Panc1 (cell line): ENCODE measurements around the gene CHDH. TPM values are rescaled to one million over a fixed set of nuclear protein-coding genes. Genes with fewer than 3 reads are reported as not detected.

ENCODE experiments used
- ATAC-seq: fragments of 200-7000 bp; cut with Tn5 transposase; 2 replicates; pipeline ENCODE4 v1.9.1; 2020; ENCODE audit warnings: mild to moderate bottlenecking, moderate library complexity
- BruUV-seq: library from RNA; stranded (reverse); fragments of 400-500 nt; replicated peaks from 2 replicates; lab custom pipeline; 2021; lab: Mats Ljungman, UMichigan
- CTCF ChIA-PET: fragments of 300-600 bp; sonication (Branson Sonifier 250); formaldehyde crosslinking; loops from one replicate; lab custom pipeline; 2022; ENCODE audit warnings: antibody characterized with exemption; lab: Charles Lee
- POLR2A ChIA-PET: fragments of 300-600 bp; sonication (Branson Sonifier 250); formaldehyde crosslinking; loops from one replicate; lab custom pipeline; 2022; ENCODE audit warnings: antibody characterized with exemption; lab: Charles Lee
- DNase-seq: peaks from one replicate; pipeline ENCODE4 v3.0.0-alpha.2; 2010; ENCODE audit warnings: low read depth, low spot score
- H3K27ac ChIP-seq: 2 replicates; pipeline ENCODE4 v1.5.1; 2011; ENCODE audit warnings: mild to moderate bottlenecking, low read length, inconsistent platforms
- H3K27me3 ChIP-seq: fragments of 200-500 bp; sonication (Bioruptor generic); 2 replicates; pipeline ENCODE4 v1.6.0; 2014; ENCODE audit warnings: low read length, inconsistent platforms; ENCODE audit not compliant: control insufficient read depth, insufficient read depth
- H3K36me3 ChIP-seq: fragments of 200-500 bp; sonication (Bioruptor generic); 2 replicates; pipeline ENCODE4 v1.5.1; 2014; ENCODE audit warnings: inconsistent platforms, mild to moderate bottlenecking, low read length, moderate library complexity; ENCODE audit not compliant: control insufficient read depth, insufficient read depth
- H3K4me1 ChIP-seq: 2 replicates; pipeline ENCODE4 v1.5.1; 2011; ENCODE audit warnings: inconsistent platforms, mild to moderate bottlenecking, low read length, moderate library complexity; ENCODE audit not compliant: control insufficient read depth, insufficient read depth
- H3K4me3 ChIP-seq, 2 experiments: 2 replicates each; pipeline ENCODE4 v1.5.1; 2011 to 2012; ENCODE audit warnings: low read depth in 2 of 2, low read length in 2 of 2, mild to moderate bottlenecking in 2 of 2, inconsistent platforms in 1 of 2, moderate library complexity in 1 of 2
- H3K9me3 ChIP-seq: fragments of 200-500 bp; sonication (Bioruptor generic); 2 replicates; pipeline ENCODE4 v1.5.1; 2014; ENCODE audit warnings: low read depth, mild to moderate bottlenecking, inconsistent platforms, low read length, moderate library complexity; ENCODE audit not compliant: control insufficient read depth, insufficient read depth
- POLR2AphosphoS5 ChIP-seq: IDR thresholded peaks from 2 replicates; pipeline ENCODE4 v1.6.1; 2012; ENCODE audit warnings: mild to moderate bottlenecking, low read depth, low read length, moderate library complexity
- SIN3A ChIP-seq: IDR thresholded peaks from 2 replicates; pipeline ENCODE4 v1.6.1; 2012; ENCODE audit warnings: low read depth, mild to moderate bottlenecking, low read length, moderate library complexity, borderline replicate concordance; ENCODE audit not compliant: insufficient read depth
- TCF7L2 ChIP-seq: IDR thresholded peaks from 2 replicates; pipeline ENCODE4 v1.6.1; 2011; ENCODE audit warnings: mild to moderate bottlenecking, low read depth, low read length, inconsistent platforms
- in situ Hi-C: cut with HindIII; loops from 2 replicates; pipeline ENCODE4 v1.10.0; 2016; ENCODE audit warnings: low sequenced_read_pairs, low pct_unique_long_range_greater_than_20kb
- intact Hi-C: fragments of 100-400 bp; cut with micrococcal nuclease; formaldehyde crosslinking; loops from one replicate; pipeline ENCODE4 v1.10.0; 2022; ENCODE audit not compliant: unreplicated experiment
- total RNA-seq: library from RNA; stranded (reverse); gene quantifications from one replicate; pipeline ENCODE4 v1.2.1, GENCODE V29; 2021; ENCODE audit not compliant: unreplicated experiment
- TF ChIP-seq, protein P1 (sequence below): fragments of 450-650 bp; IDR thresholded peaks from 2 replicates; pipeline ENCODE4 v1.5.1; 2017; ENCODE audit warnings: mild to moderate bottlenecking
- TF ChIP-seq, protein P2 (sequence below), 2 experiments: IDR thresholded peaks; 2 replicates each; pipeline ENCODE4 v1.6.1; 2011 to 2012; ENCODE audit warnings: low read depth in 2 of 2, control low read depth in 1 of 2, low read length in 1 of 2, mild to moderate bottlenecking in 1 of 2, moderate library complexity in 1 of 2; ENCODE audit not compliant: insufficient read depth in 1 of 2

CHDH gene
- total RNA-seq, 1 experiment from 2014 or later = 24.1 TPM

DNA sequence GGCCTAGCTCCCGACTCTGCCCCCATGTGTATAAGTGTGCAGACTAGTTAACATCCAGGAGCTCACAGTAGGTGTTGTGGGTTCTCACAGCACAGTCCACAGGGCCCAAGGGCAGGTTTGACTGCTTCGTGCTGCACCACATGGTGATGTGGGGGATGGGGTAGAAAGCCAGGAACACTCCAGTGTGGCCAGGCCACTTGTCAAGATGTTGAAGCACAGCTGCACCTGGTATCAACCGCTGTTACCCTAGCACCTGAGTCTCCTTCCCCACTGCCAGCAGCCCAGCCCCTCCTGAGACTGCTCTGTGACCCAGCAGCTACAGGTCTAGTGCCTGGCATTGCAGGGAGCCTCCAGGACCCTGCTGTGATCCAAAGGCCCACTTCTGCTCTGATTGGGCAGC lies 53.4 kb downstream of the CHDH start:
- Histone ChIP-seq H3K27ac (no peak overlapping the region), H3K9me3 (no peaks in the 10 kb centered on the region), H3K36me3 (no peaks in the 10 kb centered on the region), H3K27me3 (no peaks in the 10 kb centered on the region), H3K4me3 (no peak overlapping the region), H3K4me1 (no peaks in the 10 kb centered on the region)
- ChIA-PET CTCF (no interaction called here), POLR2A (no interaction called here)
- BruUV-seq = no TSS peak
- intact Hi-C loops = no loop called here
- ATAC-seq (no peak), DNase-seq (no peak)
- TF ChIP-seq SIN3A = no peak
- no peak for TF ChIP-seq POLR2AphosphoS5
- TF ChIP-seq TCF7L2 = no peak
- TF ChIP-seq, protein P1, sequence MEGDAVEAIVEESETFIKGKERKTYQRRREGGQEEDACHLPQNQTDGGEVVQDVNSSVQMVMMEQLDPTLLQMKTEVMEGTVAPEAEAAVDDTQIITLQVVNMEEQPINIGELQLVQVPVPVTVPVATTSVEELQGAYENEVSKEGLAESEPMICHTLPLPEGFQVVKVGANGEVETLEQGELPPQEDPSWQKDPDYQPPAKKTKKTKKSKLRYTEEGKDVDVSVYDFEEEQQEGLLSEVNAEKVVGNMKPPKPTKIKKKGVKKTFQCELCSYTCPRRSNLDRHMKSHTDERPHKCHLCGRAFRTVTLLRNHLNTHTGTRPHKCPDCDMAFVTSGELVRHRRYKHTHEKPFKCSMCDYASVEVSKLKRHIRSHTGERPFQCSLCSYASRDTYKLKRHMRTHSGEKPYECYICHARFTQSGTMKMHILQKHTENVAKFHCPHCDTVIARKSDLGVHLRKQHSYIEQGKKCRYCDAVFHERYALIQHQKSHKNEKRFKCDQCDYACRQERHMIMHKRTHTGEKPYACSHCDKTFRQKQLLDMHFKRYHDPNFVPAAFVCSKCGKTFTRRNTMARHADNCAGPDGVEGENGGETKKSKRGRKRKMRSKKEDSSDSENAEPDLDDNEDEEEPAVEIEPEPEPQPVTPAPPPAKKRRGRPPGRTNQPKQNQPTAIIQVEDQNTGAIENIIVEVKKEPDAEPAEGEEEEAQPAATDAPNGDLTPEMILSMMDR = no peak
- TF ChIP-seq, protein P2, sequence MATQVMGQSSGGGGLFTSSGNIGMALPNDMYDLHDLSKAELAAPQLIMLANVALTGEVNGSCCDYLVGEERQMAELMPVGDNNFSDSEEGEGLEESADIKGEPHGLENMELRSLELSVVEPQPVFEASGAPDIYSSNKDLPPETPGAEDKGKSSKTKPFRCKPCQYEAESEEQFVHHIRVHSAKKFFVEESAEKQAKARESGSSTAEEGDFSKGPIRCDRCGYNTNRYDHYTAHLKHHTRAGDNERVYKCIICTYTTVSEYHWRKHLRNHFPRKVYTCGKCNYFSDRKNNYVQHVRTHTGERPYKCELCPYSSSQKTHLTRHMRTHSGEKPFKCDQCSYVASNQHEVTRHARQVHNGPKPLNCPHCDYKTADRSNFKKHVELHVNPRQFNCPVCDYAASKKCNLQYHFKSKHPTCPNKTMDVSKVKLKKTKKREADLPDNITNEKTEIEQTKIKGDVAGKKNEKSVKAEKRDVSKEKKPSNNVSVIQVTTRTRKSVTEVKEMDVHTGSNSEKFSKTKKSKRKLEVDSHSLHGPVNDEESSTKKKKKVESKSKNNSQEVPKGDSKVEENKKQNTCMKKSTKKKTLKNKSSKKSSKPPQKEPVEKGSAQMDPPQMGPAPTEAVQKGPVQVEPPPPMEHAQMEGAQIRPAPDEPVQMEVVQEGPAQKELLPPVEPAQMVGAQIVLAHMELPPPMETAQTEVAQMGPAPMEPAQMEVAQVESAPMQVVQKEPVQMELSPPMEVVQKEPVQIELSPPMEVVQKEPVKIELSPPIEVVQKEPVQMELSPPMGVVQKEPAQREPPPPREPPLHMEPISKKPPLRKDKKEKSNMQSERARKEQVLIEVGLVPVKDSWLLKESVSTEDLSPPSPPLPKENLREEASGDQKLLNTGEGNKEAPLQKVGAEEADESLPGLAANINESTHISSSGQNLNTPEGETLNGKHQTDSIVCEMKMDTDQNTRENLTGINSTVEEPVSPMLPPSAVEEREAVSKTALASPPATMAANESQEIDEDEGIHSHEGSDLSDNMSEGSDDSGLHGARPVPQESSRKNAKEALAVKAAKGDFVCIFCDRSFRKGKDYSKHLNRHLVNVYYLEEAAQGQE (IDR thresholded peaks at IDR 0.05; ENCODE audit: insufficient read depth in 1 of 2, low read depth in 2 of 2, low read length in 1 of 2) = no peak
- in situ Hi-C loops = no loop called here

- ATAC-seq (no peak), DNase-seq (no peak)
- CTCF ChIA-PET = no interaction called here
- Histone ChIP-seq H3K9me3 (no peaks in the 10 kb centered on the region), H3K27ac (no peak overlapping the region), H3K36me3 (no peaks in the 10 kb centered on the region), H3K4me3 (no peak overlapping the region), H3K27me3 (no peaks in the 10 kb centered on the region), H3K4me1 (no peaks in the 10 kb centered on the region)
- POLR2A ChIA-PET = no interaction called here
- in situ Hi-C loops = no loop called here
- intact Hi-C loops = no loop called here
- BruUV-seq = no TSS peak
- no peak for TF ChIP-seq SIN3A
- no peak for TF ChIP-seq TCF7L2
- TF ChIP-seq, protein P1 = no peak
- TF ChIP-seq, protein P2 (IDR thresholded peaks at IDR 0.05; ENCODE audit: insufficient read depth in 1 of 2, low read depth in 2 of 2, low read length in 1 of 2) = no peak
- no peak for TF ChIP-seq POLR2AphosphoS5
These were observed 54.9 kb downstream of the CHDH start for GRCh38 chr3:53791317-53791716.
